Spleen (tissue), 7 donors: ENCODE measurements around the gene TCEA2.

ENCODE experiments used
- CTCF ChIP-seq, 11 experiments: fragments of 200-600 bp in 7 of 11; fragments of 450-650 bp in 4 of 11; sonication (generic) in 4 of 11; IDR thresholded peaks in 8 of 11; conservative IDR thresholded peaks in 3 of 11; 1 replicate in 7 of 11; 2 replicates in 4 of 11; pipeline versions ENCODE4 v1.4.0 to v1.8.0; 2016 to 2021; ENCODE audit warnings: antibody characterized with exemption in 11 of 11, inconsistent platforms in 4 of 11, mild to moderate bottlenecking in 1 of 11
- POLR2A ChIP-seq, 3 donors: fragments of 450-650 bp; IDR thresholded peaks; one replicate each; pipeline ENCODE4 v1.5.1; 2017; ENCODE audit warnings: antibody characterized with exemption in 3 of 3, mild to moderate bottlenecking in 1 of 3
- POLR2AphosphoS5 ChIP-seq, 3 donors: sonication (generic); formaldehyde crosslinking; IDR thresholded peaks; one replicate each; pipeline ENCODE4 v1.5.1; 2017; ENCODE audit warnings: antibody characterized with exemption in 3 of 3
- donor health status: DM: no; HTN: no; CAD: no; lungs with moderate emphysema.
- donor health status: DM: no; HTN: no; CAD: no.
- donor health status: DM: no; HTN: no; CAD: no.

- TF ChIP-seq CTCF (IDR thresholded peaks at IDR 0.05 in 8 of 11, conservative IDR thresholded peaks at IDR 0.05 in 3 of 11): no peak
- TF ChIP-seq POLR2A (IDR thresholded peaks at IDR 0.05): no peak
- no peak for TF ChIP-seq POLR2AphosphoS5 (IDR thresholded peaks at IDR 0.05)
Measured at GRCh38 chr20:64062276-64062595, 762 bp upstream of the TCEA2 start.
